Endothelial cell (in vitro differentiated cells): ENCODE measurements around the gene RCBTB2. TPM values are rescaled to one million over a fixed set of nuclear protein-coding genes. Genes with fewer than 3 reads are reported as not detected.

Experiments
- DNase-seq: peaks from one replicate; pipeline ENCODE4 v3.0.0; 2021; ENCODE audit warnings: low spot score
- H3K27ac Mint-ChIP-seq: one replicate; pipeline ENCODE4 v1.8.0; 2021; ENCODE audit warnings: mixed read lengths, inconsistent platforms; ENCODE audit not compliant: unreplicated experiment
- H3K27me3 Mint-ChIP-seq: one replicate; pipeline ENCODE4 v1.8.0; 2021; ENCODE audit warnings: mild to moderate bottlenecking, moderate library complexity, mixed read lengths, inconsistent platforms; ENCODE audit not compliant: unreplicated experiment
- H3K36me3 Mint-ChIP-seq: one replicate; pipeline ENCODE4 v1.8.0; 2021; ENCODE audit warnings: mild to moderate bottlenecking, low read depth, mixed read lengths, inconsistent platforms; ENCODE audit not compliant: unreplicated experiment
- H3K4me1 Mint-ChIP-seq: one replicate; pipeline ENCODE4 v1.8.0; 2021; ENCODE audit warnings: mild to moderate bottlenecking, mixed read lengths, inconsistent platforms; ENCODE audit not compliant: unreplicated experiment
- H3K4me3 Mint-ChIP-seq: one replicate; pipeline ENCODE4 v1.8.0; 2021; ENCODE audit warnings: mild to moderate bottlenecking, mixed read lengths, inconsistent platforms; ENCODE audit not compliant: unreplicated experiment
- H3K9me3 Mint-ChIP-seq: one replicate; pipeline ENCODE4 v1.8.0; 2021; ENCODE audit warnings: mixed read lengths, inconsistent platforms; ENCODE audit not compliant: unreplicated experiment
- total RNA-seq: library from RNA; stranded (reverse); fragmentation: NEBNext Ultra II Directional; extraction: Animal tissue kit (Norgen Biotek cat#: 25700); gene quantifications from one replicate; pipeline ENCODE4 v1.2.1, GENCODE V29; 2021; ENCODE audit not compliant: unreplicated experiment
- TF ChIP-seq, protein P1 (sequence below): fragments of 200-600 bp; sonication (generic); IDR thresholded peaks from one replicate; pipeline ENCODE4 v1.5.0; 2021; ENCODE audit warnings: antibody characterized with exemption; ENCODE audit not compliant: unreplicated experiment

RCBTB2 gene
- total RNA-seq, 1 donor from 2014 or later: 71.0 TPM

DNA sequence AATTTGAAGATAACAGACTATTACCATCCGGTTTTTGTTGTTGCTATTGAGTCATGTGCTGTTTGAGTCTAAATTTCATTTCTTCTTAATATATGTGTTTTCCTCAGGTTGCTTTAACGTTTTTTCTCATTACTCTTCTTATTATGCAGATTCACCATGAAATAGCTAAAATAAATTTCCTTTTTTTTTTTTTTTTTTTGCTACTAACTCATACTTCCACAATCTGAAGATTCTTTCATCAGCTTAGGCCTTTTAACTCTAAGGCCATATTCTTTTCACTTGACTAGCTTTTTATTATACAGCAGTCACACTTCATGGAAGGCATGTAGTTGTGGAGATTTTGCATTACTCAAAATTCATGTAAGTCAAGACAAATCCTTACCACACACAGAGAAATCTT lies 23.9 kb upstream of the RCBTB2 start:
- TF ChIP-seq, protein P1, sequence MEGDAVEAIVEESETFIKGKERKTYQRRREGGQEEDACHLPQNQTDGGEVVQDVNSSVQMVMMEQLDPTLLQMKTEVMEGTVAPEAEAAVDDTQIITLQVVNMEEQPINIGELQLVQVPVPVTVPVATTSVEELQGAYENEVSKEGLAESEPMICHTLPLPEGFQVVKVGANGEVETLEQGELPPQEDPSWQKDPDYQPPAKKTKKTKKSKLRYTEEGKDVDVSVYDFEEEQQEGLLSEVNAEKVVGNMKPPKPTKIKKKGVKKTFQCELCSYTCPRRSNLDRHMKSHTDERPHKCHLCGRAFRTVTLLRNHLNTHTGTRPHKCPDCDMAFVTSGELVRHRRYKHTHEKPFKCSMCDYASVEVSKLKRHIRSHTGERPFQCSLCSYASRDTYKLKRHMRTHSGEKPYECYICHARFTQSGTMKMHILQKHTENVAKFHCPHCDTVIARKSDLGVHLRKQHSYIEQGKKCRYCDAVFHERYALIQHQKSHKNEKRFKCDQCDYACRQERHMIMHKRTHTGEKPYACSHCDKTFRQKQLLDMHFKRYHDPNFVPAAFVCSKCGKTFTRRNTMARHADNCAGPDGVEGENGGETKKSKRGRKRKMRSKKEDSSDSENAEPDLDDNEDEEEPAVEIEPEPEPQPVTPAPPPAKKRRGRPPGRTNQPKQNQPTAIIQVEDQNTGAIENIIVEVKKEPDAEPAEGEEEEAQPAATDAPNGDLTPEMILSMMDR: no peak
- H3K4me3 Mint-ChIP-seq: no peak overlapping the region
- no peak overlapping the region for H3K27ac Mint-ChIP-seq

DNA sequence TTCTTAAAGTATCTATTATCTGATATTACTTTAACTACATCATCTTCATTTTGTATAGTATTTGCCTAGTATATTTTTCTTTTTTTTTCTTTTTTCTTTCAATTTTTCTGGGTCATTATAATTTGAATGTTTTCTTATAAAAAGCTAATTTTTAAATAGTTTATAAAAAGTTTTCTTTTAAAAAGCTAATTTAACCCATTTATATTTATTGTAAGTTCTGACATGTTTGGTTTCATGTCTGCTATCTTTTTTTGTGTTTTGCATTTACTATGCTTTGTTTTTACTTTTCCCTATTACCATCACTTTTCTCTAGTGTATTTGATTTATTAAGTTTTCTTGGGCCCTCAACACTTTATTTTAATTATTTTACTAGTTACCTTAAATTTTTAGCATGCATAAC lies 22.6 kb upstream of the RCBTB2 start:
- H3K36me3 Mint-ChIP-seq: peaks cover 6% of the 10 kb centered on the region
- H3K4me1 Mint-ChIP-seq: no peaks in the 10 kb centered on the region
- H3K27ac Mint-ChIP-seq: no peak overlapping the region
- no peak for DNase-seq
- no peaks in the 10 kb centered on the region for H3K27me3 Mint-ChIP-seq
- peaks cover under 1% of the 10 kb centered on the region for H3K9me3 Mint-ChIP-seq
- TF ChIP-seq, protein P1: no peak
- no peak overlapping the region for H3K4me3 Mint-ChIP-seq

More for the DNA sequence above, 23.9 kb upstream of the RCBTB2 start:
- DNase-seq: no peak
- Mint-ChIP-seq H3K9me3 (no peaks in the 10 kb centered on the region), H3K4me1 (no peaks in the 10 kb centered on the region), H3K27me3 (no peaks in the 10 kb centered on the region), H3K36me3 (peaks cover 5% of the 10 kb centered on the region)

DNA sequence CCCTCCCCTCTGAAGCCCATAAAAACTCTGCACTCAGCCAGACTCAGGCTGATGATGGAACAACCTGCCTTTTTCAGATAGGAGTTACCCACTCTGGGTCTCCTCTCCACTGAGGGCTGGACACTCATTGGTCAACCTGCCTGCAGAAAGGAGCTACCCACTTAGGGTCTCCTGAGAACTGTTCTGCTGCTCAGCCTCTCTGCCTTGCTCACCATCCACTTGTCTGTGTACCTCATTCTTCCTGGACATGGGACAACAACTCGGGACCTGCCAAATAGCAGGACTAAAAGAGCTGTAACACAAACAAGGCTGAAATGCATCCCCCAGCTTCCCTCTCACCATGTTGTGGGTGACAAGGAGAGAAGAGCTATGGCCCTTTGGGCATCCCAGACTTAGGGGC lies 18.4 kb upstream of the RCBTB2 start:
- TF ChIP-seq, protein P1: no peak
- Mint-ChIP-seq H3K4me1 (no peaks in the 10 kb centered on the region), H3K27me3 (no peaks in the 10 kb centered on the region), H3K27ac (no peak overlapping the region), H3K9me3 (peaks cover 8% of the 10 kb centered on the region), H3K36me3 (peaks cover 15% of the 10 kb centered on the region), H3K4me3 (no peak overlapping the region)
- DNase-seq: no peak

DNA sequence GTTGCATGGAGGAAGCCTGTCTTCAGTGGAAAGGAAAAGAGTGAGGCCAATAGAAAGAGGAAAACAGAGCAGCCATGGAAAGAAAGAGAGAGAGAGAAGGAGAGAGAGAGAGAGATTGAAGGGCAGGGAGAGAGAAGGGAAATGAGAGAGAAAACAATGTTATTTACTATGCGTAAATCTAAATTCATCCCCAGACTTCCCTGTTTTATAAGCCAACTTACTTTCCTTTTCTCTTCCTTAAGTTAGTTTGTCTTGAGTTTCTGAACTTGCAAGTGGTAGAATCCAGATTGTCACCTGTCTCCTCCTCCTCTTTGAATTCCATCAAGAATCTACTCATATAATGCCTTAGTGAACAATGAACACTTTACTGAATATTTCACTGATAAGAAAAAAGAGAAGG lies 16.8 kb upstream of the RCBTB2 start:
- H3K4me3 Mint-ChIP-seq: no peak overlapping the region
- DNase-seq: no peak
- peaks cover 8% of the 10 kb centered on the region for H3K9me3 Mint-ChIP-seq
- H3K27ac Mint-ChIP-seq: no peak overlapping the region
- TF ChIP-seq, protein P1: no peak
- peaks cover 15% of the 10 kb centered on the region for H3K36me3 Mint-ChIP-seq
- no peaks in the 10 kb centered on the region for H3K27me3 Mint-ChIP-seq
- no peaks in the 10 kb centered on the region for H3K4me1 Mint-ChIP-seq

DNA sequence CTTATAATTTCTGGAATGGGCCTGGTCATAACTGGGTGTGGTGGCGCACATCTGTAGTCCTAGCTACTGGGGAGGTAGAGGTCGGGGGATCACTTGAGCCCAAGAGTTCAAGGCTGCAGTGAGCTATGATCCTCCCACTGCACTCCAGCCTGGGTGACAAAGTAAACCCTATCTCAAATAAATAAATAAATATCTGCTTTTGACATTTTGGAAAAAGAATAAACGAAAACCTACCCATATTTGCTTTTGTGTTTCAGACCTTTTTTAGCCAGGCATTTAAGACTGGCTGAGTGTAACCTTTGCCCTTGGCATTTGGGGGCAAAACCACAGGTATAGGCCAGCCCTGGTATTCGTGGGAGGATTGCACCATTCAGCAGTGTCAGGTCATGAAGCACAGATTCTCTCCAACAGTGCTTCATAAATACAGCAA lies 14.8 kb upstream of the RCBTB2 start:
- Mint-ChIP-seq H3K4me3 (no peak overlapping the region), H3K27me3 (no peaks in the 10 kb centered on the region), H3K36me3 (peaks cover 15% of the 10 kb centered on the region), H3K27ac (no peak overlapping the region), H3K4me1 (peaks cover 8% of the 10 kb centered on the region), H3K9me3 (peaks cover 8% of the 10 kb centered on the region)
- TF ChIP-seq, protein P1: no peak
- DNase-seq: no peak
